ENCODE data around the gene CDKAL1.
"Not testable (repeated sequence)": the region's sequence is repeated elsewhere in the genome, so short reads cannot be mapped to it uniquely, and the experiment has no call there.

Gene CDKAL1

GRCh38 chr6:21024616-21025015 is 490.4 kb downstream of the CDKAL1 start:
- DNase-seq (ENCODE audit: low spot score), result no peak

GRCh38 chr6:21026576-21027273 is 492.5 kb downstream of the CDKAL1 start:
- no peak for DNase-seq (ENCODE audit: low spot score)

- no peak for DNase-seq (ENCODE audit: low spot score)
Measured at GRCh38 chr6:21027507-21027906, 493.2 kb downstream of the CDKAL1 start.

GRCh38 chr6:21031182-21031581 is 496.9 kb downstream of the CDKAL1 start:
- DNase-seq (ENCODE audit: low spot score), result no peak

GRCh38 chr6:21033084-21033483 is 498.8 kb downstream of the CDKAL1 start:
- DNase-seq (ENCODE audit: low spot score), result no peak

GRCh38 chr6:21033575-21034026 is 499.3 kb downstream of the CDKAL1 start:
- DNase-seq (ENCODE audit: low spot score), result no peak

GRCh38 chr6:21034345-21034744 is 500.1 kb downstream of the CDKAL1 start:
- no peak for DNase-seq (ENCODE audit: low spot score)

GRCh38 chr6:21037453-21037852 is 503.2 kb downstream of the CDKAL1 start:
- no peak for DNase-seq (ENCODE audit: low spot score)

GRCh38 chr6:21039926-21040325 is 505.7 kb downstream of the CDKAL1 start:
- DNase-seq (ENCODE audit: low spot score), result no peak

GRCh38 chr6:21045135-21045700 is 511.0 kb downstream of the CDKAL1 start:
- DNase-seq (ENCODE audit: low spot score), result no peak

GRCh38 chr6:21046276-21046675 is 512.0 kb downstream of the CDKAL1 start:
- no peak for DNase-seq (ENCODE audit: low spot score)

GRCh38 chr6:21048047-21048446 is 513.8 kb downstream of the CDKAL1 start:
- DNase-seq (ENCODE audit: low spot score), result no peak

- no peak for DNase-seq (ENCODE audit: low spot score)
Measured at GRCh38 chr6:21049148-21049547, 514.9 kb downstream of the CDKAL1 start.

GRCh38 chr6:21049572-21049971 is 515.3 kb downstream of the CDKAL1 start:
- no peak for DNase-seq (ENCODE audit: low spot score)

- DNase-seq (ENCODE audit: low spot score), result no peak
Measured at GRCh38 chr6:21050935-21051334, 516.7 kb downstream of the CDKAL1 start.

GRCh38 chr6:21051777-21052176 is 517.5 kb downstream of the CDKAL1 start:
- no peak for DNase-seq (ENCODE audit: low spot score)

GRCh38 chr6:21053612-21054011 is 519.4 kb downstream of the CDKAL1 start:
- DNase-seq (ENCODE audit: low spot score), result no peak

GRCh38 chr6:21055480-21055879 is 521.2 kb downstream of the CDKAL1 start:
- DNase-seq (ENCODE audit: low spot score), result not testable (repeated sequence)

GRCh38 chr6:21061892-21062291 is 527.6 kb downstream of the CDKAL1 start:
- DNase-seq (ENCODE audit: low spot score), result no peak

GRCh38 chr6:21064756-21065340 is 530.6 kb downstream of the CDKAL1 start:
- DNase-seq (ENCODE audit: low spot score), result no peak

GRCh38 chr6:21067521-21067920 is 533.3 kb downstream of the CDKAL1 start:
- no peak for DNase-seq (ENCODE audit: low spot score)

- DNase-seq (ENCODE audit: low spot score), result no peak
Measured at GRCh38 chr6:21070620-21071019, 536.4 kb downstream of the CDKAL1 start.

GRCh38 chr6:21071780-21072468 is 537.7 kb downstream of the CDKAL1 start:
- no peak for DNase-seq (ENCODE audit: low spot score)

All from COLO829 (cell line).